HFF-Myc (cell line): Measurements from ENCODE around the gene COQ10A.

ENCODE experiments used
- DNase-seq: peaks from one replicate; pipeline ENCODE4 v3.0.0-alpha.2; 2011; ENCODE audit warnings: low read depth; ENCODE audit errors: extremely low read depth
- H3K4me3 ChIP-seq: replicated peaks from 2 replicates; pipeline ENCODE4 v1.5.1; 2011; ENCODE audit warnings: low read depth, mild to moderate bottlenecking, control low read depth, low read length
- TF ChIP-seq, protein P1 (sequence below): IDR thresholded peaks from 2 replicates; pipeline ENCODE4 v1.5.1; 2012; ENCODE audit warnings: mild to moderate bottlenecking, low read depth, low read length, control low read depth; ENCODE audit errors: missing control alignments

The COQ10A gene

DNA sequence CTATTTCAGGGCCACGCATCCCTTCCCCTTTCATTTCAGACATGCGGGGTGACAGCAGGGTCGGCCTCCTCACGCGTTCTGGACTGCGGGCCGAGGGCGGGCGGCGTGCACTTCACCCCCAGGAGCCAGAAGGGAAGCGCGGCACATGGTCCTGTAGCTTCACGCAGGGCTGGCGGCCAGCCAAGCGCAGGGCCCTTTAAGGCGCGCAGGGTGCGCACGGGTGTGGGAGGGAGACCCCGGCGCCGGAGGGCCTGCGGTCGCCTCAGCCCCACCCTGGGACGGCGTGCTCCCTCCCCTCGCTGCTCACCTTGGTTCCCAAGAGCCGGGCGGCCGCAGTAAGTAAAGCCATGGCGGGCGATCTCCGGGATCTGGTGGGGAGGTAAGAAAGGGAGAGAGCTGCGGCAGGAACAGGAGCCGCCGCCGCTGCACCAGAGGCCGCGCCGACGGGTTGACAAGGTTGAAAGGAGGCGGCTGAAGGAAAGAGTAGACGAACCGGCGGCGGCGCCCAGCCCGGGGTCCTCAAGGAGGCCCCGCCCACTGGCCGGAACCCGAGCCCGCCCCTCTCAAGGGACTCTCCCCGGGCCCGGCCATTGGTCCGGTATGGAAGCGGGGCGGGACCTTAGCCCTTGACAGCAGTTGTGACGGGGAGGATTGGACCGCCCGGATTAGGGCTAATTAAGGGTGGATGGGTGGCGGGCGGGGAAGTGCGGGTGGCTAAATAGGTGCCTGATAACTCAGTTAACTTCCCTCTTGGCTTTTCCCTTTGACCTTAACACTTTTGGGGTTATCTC, 33.3 kb downstream of the COQ10A start, which contains the start of gene CS:
TSS of gene CS (minus strand) at position 478 of the 791 bp plus-strand sequence. CDS start at position 349, 129 bp downstream.
- DNase-seq, result peak; percentile 89
- H3K4me3 ChIP-seq, result peak within 1 kb of the TSS; percentile 96
- TF ChIP-seq, protein P1, sequence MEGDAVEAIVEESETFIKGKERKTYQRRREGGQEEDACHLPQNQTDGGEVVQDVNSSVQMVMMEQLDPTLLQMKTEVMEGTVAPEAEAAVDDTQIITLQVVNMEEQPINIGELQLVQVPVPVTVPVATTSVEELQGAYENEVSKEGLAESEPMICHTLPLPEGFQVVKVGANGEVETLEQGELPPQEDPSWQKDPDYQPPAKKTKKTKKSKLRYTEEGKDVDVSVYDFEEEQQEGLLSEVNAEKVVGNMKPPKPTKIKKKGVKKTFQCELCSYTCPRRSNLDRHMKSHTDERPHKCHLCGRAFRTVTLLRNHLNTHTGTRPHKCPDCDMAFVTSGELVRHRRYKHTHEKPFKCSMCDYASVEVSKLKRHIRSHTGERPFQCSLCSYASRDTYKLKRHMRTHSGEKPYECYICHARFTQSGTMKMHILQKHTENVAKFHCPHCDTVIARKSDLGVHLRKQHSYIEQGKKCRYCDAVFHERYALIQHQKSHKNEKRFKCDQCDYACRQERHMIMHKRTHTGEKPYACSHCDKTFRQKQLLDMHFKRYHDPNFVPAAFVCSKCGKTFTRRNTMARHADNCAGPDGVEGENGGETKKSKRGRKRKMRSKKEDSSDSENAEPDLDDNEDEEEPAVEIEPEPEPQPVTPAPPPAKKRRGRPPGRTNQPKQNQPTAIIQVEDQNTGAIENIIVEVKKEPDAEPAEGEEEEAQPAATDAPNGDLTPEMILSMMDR, result no peak

DNA sequence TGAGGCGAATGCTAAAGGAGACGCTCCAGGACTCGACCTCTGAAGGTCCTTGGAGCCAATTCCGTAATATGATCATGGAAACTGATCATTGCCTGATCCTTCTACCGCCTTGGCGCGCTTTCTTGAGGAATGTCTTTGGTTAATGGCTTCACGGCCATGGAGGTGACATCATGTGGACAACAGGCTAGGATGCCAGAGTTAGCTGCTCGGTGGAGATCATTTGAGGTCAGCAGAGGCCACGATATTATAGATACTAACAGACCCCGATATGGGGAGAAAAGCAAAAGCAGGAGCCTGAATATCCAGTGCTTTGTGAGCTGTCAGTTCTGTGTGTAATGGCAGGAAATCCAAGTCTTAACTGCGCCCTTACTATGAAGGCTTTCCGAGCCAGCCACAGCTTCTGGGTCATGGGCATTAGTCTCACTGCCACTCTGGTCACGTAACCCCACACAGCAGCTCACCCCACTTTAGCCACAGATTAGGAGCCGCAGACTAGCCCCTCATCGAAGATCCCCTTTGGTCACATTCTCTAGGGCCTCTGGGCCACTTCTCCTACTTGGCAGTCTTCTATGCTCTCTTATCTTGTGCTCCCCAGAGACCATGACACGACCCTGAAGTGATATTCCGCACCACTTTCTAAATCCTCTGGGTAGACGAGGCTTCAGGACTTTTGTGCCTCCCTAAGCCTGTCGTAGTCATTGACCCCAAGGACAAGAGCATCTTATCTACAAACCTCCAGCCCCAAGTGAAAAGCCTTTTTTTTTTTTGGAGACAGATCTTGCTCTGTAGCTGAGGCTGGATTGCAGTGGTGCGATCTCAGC, 34.1 kb downstream of the COQ10A start:
- H3K4me3 ChIP-seq, result peak overlapping the region; percentile 96
- no peak for DNase-seq
- TF ChIP-seq, protein P1, result no peak

DNA sequence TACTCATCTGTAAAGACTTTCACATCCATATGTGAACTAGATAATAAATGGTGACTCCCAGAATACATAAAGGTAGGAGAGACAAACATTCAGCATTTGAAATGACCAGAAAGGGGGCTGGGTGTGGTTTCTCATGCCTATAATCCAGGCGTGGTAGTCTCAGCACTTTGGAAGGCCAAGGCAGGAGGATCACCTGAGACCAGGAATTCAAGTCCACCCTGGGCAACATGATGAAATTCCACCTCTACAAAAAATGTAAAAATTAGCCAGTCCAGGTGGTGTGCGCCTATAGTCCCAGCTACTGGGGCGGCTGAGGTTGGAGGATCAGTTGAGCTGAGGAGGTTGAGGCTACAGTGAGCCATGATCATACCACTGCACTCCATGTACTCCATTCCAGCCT, 37.5 kb downstream of the COQ10A start:
- no peak overlapping the region for H3K4me3 ChIP-seq
- DNase-seq, result no peak
- TF ChIP-seq, protein P1, result no peak

DNA sequence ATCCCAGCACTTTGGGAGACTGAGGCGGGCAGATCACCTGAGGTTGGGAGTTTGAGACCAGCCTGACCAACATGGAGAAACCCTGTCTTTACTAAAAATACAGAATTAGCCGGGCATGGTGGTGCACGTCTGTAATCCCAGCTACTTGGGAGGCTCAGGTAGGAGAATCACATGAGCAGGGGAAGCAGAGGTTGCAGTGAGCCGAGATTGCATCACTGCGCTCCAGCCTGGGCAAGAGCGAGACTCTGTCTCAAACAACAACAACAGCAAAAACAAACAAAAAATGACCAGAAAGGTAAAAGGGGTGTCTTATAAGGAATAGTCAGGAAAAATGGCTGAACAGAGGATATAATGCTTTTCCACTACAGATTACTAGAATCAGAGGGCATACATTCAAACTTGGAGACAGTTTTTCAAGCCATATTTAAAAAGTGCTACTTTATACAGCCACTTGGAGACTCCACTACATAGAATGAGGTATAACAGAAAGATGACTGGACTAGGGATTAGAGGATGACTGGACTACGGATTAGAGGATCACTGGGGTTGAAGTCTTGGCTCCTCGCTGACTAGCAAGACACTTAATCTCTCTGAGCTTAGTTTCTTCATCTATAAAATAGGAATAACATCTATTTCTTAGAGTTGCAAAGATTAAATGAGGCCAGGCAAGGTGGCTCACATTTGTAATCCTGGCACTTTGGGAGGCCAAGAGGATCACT, 38.3 kb downstream of the COQ10A start:
- DNase-seq, result no peak
- no peak overlapping the region for H3K4me3 ChIP-seq

DNA sequence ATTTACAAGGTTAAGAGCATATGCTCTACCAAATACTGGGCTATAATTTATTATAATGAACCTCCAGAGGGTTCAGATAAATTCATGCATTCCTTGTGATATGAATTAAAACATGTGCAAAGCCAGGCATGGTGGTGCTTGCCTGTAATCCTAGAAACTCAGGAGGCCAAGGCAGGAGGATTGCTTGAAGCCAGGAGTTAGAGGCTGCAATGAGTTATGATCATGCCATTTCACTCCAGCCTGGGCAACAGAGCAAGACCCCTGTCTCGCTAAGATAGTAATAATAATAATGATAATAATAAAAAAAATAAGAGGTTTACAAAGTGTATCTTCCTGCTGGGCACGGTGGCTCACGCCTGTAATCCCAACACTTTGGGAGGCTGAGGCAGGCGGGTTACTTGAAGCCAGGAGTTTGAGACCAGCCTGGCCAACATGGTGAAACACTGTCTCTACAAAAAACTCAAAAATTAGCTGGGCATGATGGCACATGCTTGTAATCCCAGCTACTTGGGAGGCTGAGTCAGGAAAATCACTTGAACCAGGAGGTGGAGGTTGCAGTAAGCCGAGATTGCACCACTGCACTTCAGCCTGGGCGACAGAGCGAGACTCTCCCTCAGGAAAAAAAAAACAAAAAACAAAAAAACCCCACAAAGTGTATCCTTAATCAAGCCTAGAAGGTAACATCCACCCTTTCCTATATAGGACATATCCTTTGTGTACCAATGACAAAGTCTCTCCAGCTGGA, 40.7 kb downstream of the COQ10A start:
- no peak for DNase-seq
- H3K4me3 ChIP-seq, result no peak overlapping the region
- TF ChIP-seq, protein P1, result no peak

More for the DNA sequence above, 38.3 kb downstream of the COQ10A start:
- TF ChIP-seq, protein P1, result no peak

DNA sequence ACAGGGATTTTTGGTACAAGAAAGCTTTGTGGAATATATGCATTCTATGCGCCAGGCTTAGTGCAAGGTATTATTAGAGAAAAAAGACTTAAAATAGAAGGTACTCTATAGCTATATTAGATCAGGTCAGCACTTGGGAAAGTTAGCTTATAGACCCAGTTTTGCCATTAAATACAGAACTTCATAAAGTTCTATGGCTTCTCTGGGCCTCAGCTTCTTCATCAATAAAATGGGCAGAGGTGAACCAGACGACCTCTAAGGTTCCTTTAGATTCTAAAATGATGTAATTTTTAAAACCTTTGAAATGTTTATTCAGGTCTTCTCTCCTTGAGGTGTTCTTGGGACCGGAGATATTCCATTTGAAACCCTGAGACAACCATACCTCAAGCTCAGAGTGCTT, 42.0 kb downstream of the COQ10A start:
- TF ChIP-seq, protein P1, result no peak
- no peak for DNase-seq

More for the DNA sequence above, 42.0 kb downstream of the COQ10A start:
- H3K4me3 ChIP-seq, result no peak overlapping the region
